Stomach (tissue), 9 donors: Measurements from ENCODE around the gene GSTO1. TPM values are rescaled to one million over a fixed set of nuclear protein-coding genes. Genes with fewer than 3 reads are reported as not detected.
"Not testable (repeated sequence)": the region's sequence is repeated elsewhere in the genome, so short reads cannot be mapped to it uniquely, and the experiment has no call there.

Source experiments
- DNase-seq, 2 donors: peaks; one replicate each; pipeline versions ENCODE4 v3.0.0 to v3.0.0-alpha.2; 2013 to 2019
- H3K27ac ChIP-seq, 5 donors: fragments of 200-600 bp in 4 of 5; sonication (generic) in 4 of 5; one replicate each; pipeline ENCODE4 v1.5.1; 2013 to 2019; ENCODE audit warnings: mild to moderate bottlenecking in 1 of 5, moderate library complexity in 1 of 5
- H3K27me3 ChIP-seq, 3 donors: fragments of 200-600 bp; sonication (generic); one replicate each; pipeline ENCODE4 v1.5.1; 2017 to 2019; ENCODE audit warnings: mixed run types in 1 of 3
- H3K36me3 ChIP-seq, 4 donors: fragments of 200-600 bp; sonication (generic); 1 replicate in 3 of 4; 2 replicates in 1 of 4; pipeline ENCODE4 v1.5.1; 2016 to 2019
- H3K4me1 ChIP-seq, 4 donors: fragments of 200-600 bp; sonication (generic); one replicate each; pipeline ENCODE4 v1.5.1; 2016 to 2019
- H3K4me3 ChIP-seq, 4 donors: fragments of 200-600 bp; sonication (generic) in 3 of 4; one replicate each; pipeline ENCODE4 v1.5.1; 2016 to 2019; ENCODE audit warnings: mild to moderate bottlenecking in 1 of 4
- H3K9me3 ChIP-seq, 4 donors: fragments of 200-600 bp; sonication (generic); one replicate each; pipeline ENCODE4 v1.5.1; 2016 to 2019
- EP300 ChIP-seq: sonication (generic); formaldehyde crosslinking; IDR thresholded peaks from one replicate; pipeline ENCODE4 v1.6.1; 2017; ENCODE audit warnings: antibody characterized with exemption
- POLR2A ChIP-seq, 4 donors: fragments of 450-650 bp; IDR thresholded peaks; one replicate each; pipeline ENCODE4 v1.6.1; 2016; ENCODE audit warnings: antibody characterized with exemption in 4 of 4, control low read depth in 2 of 4, mild to moderate bottlenecking in 1 of 4, moderate library complexity in 1 of 4
- POLR2AphosphoS5 ChIP-seq, 3 donors: sonication (generic); formaldehyde crosslinking; IDR thresholded peaks; one replicate each; pipeline ENCODE4 v1.6.1; 2016; ENCODE audit warnings: antibody characterized with exemption in 3 of 3
- WGBS, 5 donors: extraction: QIAGEN DNeasy Blood & Tissue Kit in 3 of 5; methylation state at CpG; one replicate each; pipeline versions ENCODE4 v1.1.5 to v1.1.7; 2013 to 2018; 5-methylcytosine and 5-hydroxymethylcytosine counted together
- intact Hi-C: fragments of 100-400 bp; cut with DNase I; formaldehyde crosslinking; loops from one replicate; pipeline ENCODE4 v1.15.1; 2023; ENCODE audit warnings: low total_unique reads
- polyA plus RNA-seq, 3 donors: library from polyadenylated mRNA; stranded (reverse); fragments of 200-250 nt; gene quantifications; one replicate each; pipeline ENCODE4 v1.2.3, GENCODE V29; 2013
- total RNA-seq, 5 donors: library from RNA; depleted of rRNA; stranded (reverse); fragments of >200 nt; gene quantifications; one replicate each; pipeline versions ENCODE4 v1.1.0 to v1.2.3, GENCODE V29; 2014 to 2016
- TF ChIP-seq, protein P1 (sequence below), 7 experiments: fragments of 450-650 bp in 4 of 7; fragments of 200-600 bp in 3 of 7; sonication (generic) in 3 of 7; IDR thresholded peaks; one replicate each; pipeline ENCODE4 v1.5.1; 2016 to 2019; ENCODE audit warnings: antibody characterized with exemption in 7 of 7, control low read depth in 2 of 7, mild to moderate bottlenecking in 1 of 7
- donor health status: healthy with polysubstance abuse.
- donor health status: Bipolar disorder and iron deficiency.
- donor health status: healthy.

GSTO1 gene
- total and polyA plus RNA-seq, 8 donors, result 9.8 to 192 (median 76.4) TPM

DNA sequence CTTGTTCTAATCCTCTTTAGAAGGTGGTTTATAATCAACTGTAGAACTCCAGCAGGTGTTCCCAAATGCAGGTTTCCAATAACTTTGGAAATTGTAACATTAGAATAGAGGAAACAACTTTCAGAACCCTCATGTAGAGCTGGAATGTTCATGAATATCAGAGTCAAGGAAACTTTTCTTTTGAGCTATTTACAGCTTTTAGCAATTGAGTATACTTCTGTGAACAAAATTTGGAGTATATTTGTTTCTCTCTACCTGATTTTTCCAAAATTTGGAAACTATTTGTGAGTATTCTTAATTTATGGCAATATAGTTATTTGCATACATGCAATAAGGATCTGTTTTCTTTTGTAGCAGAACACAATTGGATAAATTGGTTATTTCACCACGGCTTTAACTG is 19.8 kb upstream of the GSTO1 start:
- Histone ChIP-seq H3K4me1 (peaks cover 0 to 19% (median 11%) of the 10 kb centered on the region in 4 donors), H3K27ac (no peak overlapping the region), H3K27me3 (no peaks in the 10 kb centered on the region), H3K9me3 (peaks cover 0 to 7% (median 0%) of the 10 kb centered on the region in 4 donors), H3K36me3 (no peaks in the 10 kb centered on the region), H3K4me3 (no peak overlapping the region)
- intact Hi-C loops, result no loop called here
- TF ChIP-seq EP300 (no peak), POLR2AphosphoS5 (IDR thresholded peaks at IDR 0.05) (no peak), POLR2A (IDR thresholded peaks at IDR 0.05) (no peak)
- TF ChIP-seq, protein P1, sequence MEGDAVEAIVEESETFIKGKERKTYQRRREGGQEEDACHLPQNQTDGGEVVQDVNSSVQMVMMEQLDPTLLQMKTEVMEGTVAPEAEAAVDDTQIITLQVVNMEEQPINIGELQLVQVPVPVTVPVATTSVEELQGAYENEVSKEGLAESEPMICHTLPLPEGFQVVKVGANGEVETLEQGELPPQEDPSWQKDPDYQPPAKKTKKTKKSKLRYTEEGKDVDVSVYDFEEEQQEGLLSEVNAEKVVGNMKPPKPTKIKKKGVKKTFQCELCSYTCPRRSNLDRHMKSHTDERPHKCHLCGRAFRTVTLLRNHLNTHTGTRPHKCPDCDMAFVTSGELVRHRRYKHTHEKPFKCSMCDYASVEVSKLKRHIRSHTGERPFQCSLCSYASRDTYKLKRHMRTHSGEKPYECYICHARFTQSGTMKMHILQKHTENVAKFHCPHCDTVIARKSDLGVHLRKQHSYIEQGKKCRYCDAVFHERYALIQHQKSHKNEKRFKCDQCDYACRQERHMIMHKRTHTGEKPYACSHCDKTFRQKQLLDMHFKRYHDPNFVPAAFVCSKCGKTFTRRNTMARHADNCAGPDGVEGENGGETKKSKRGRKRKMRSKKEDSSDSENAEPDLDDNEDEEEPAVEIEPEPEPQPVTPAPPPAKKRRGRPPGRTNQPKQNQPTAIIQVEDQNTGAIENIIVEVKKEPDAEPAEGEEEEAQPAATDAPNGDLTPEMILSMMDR (IDR thresholded peaks at IDR 0.05), result no peak
- 73 to 93% (median 85%) methylated on average over 1 of the region's 1 CpG for WGBS, 5 donors
- DNase-seq, result no peak

DNA sequence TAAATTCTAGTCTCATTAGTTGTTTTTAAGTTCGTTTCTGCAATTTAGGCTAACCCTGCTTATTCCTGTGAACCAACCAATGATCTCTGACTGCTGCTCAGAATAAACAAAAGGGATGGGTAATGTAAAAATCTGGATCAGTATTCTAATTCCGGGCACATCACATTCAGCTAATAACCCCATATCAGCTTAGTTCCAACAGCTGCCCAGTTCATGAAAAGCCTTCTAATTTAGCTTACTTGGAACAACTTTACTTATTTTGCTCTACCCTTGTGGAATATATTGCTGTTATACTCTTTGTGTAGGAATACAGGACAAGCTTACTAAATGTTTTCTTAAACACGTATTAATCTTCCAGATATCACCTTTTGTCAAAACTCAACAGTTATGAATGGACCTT is 18.9 kb upstream of the GSTO1 start:
- intact Hi-C loops, result no loop called here
- DNase-seq, result no peak
- H3K4me1 ChIP-seq, result peaks cover 0 to 19% (median 11%) of the 10 kb centered on the region in 4 donors
- 69 to 84% (median 77%) methylated on average over 3 of the region's 3 CpGs for WGBS, 5 donors
- H3K27ac ChIP-seq, result no peak overlapping the region
- TF ChIP-seq POLR2A (IDR thresholded peaks at IDR 0.05), result no peak
- TF ChIP-seq EP300, result no peak
- TF ChIP-seq, protein P1 (IDR thresholded peaks at IDR 0.05), result no peak
- TF ChIP-seq POLR2AphosphoS5 (IDR thresholded peaks at IDR 0.05), result no peak
- H3K4me3 ChIP-seq, result no peak overlapping the region
- peaks cover 0 to 7% (median 0%) of the 10 kb centered on the region in 4 donors for H3K9me3 ChIP-seq
- H3K27me3 ChIP-seq, result no peaks in the 10 kb centered on the region
- no peaks in the 10 kb centered on the region for H3K36me3 ChIP-seq

- DNase-seq, result no peak
- no peak overlapping the region for H3K4me3 ChIP-seq
- peaks cover 0 to 2% (median 0%) of the 10 kb centered on the region in 4 donors for H3K9me3 ChIP-seq
- H3K36me3 ChIP-seq, result no peaks in the 10 kb centered on the region
- WGBS, 5 donors, result 57 to 87% (median 71%) methylated on average over 2 of the region's 2 CpGs
- H3K27me3 ChIP-seq, result no peaks in the 10 kb centered on the region
- intact Hi-C loops, result no loop called here
- TF ChIP-seq POLR2A (IDR thresholded peaks at IDR 0.05), result no peak
- no peak for TF ChIP-seq POLR2AphosphoS5 (IDR thresholded peaks at IDR 0.05)
- TF ChIP-seq, protein P1 (IDR thresholded peaks at IDR 0.05), result no peak
- TF ChIP-seq EP300, result no peak
- H3K4me1 ChIP-seq, result no peaks in the 10 kb centered on the region
- no peak overlapping the region for H3K27ac ChIP-seq
These were observed 14.6 kb upstream of the GSTO1 start for GRCh38 chr10:104240078-104240477.

GRCh38 chr10:104242545-104242944 is 12.1 kb upstream of the GSTO1 start:
- TF ChIP-seq, protein P1 (IDR thresholded peaks at IDR 0.05), result no peak
- no peak for TF ChIP-seq EP300
- no peak for TF ChIP-seq POLR2A (IDR thresholded peaks at IDR 0.05)
- TF ChIP-seq POLR2AphosphoS5 (IDR thresholded peaks at IDR 0.05), result no peak
- no peaks in the 10 kb centered on the region for H3K36me3 ChIP-seq
- intact Hi-C loops, result no loop called here

GRCh38 chr10:104243009-104243408 is 11.7 kb upstream of the GSTO1 start:
- intact Hi-C loops, result not testable (repeated sequence)
- peak in 1 of 2 donors; percentile 25 for DNase-seq
- 72 to 83% (median 77%) methylated on average over 3 of the region's 3 CpGs for WGBS, 5 donors

More at GRCh38 chr10:104242545-104242944, 12.1 kb upstream of the GSTO1 start:
- Histone ChIP-seq H3K27me3 (no peaks in the 10 kb centered on the region), H3K4me3 (no peak overlapping the region), H3K27ac (no peak overlapping the region), H3K9me3 (peaks cover 0 to 5% (median 0%) of the 10 kb centered on the region in 4 donors), H3K4me1 (no peaks in the 10 kb centered on the region)
- DNase-seq, result no peak

More at GRCh38 chr10:104243009-104243408, 11.7 kb upstream of the GSTO1 start:
- H3K9me3 ChIP-seq, H3K27ac ChIP-seq, H3K4me3 ChIP-seq, H3K36me3 ChIP-seq, H3K4me1 ChIP-seq, H3K27me3 ChIP-seq: not testable (repeated sequence)
